NCI-H1436 (cell line): ENCODE results near the gene BCL2L11.

Experiments
- DNase-seq: peaks from one replicate; lab custom pipeline; 2025; lab: John Stamatoyannopoulos, UW

Gene BCL2L11

GRCh38 chr2:111168528-111169239 lies 48.0 kb downstream of the BCL2L11 start:
- DNase-seq: no peak

DNA sequence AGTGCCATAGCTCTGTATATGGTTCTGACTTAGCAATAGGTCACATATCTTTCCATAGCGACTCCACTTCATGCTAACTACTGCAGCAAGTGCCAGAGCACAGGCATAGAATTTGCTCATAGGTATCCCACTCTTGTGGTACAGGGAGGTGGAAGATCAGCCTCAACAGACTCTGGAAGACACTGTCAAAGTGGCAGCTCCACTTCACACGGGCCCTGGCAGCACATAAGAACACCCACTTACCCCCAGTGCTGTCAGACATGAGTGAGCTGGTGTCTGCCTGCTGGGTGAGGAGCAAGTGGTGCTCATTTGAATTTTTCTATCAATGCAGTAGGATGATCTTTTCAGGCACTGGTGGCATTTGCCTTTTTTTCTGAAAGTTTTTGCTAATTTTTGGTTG lies 48.6 kb downstream of the BCL2L11 start:
- DNase-seq: no peak

GRCh38 chr2:111169924-111170323 lies 49.2 kb downstream of the BCL2L11 start:
- DNase-seq: no peak

DNA sequence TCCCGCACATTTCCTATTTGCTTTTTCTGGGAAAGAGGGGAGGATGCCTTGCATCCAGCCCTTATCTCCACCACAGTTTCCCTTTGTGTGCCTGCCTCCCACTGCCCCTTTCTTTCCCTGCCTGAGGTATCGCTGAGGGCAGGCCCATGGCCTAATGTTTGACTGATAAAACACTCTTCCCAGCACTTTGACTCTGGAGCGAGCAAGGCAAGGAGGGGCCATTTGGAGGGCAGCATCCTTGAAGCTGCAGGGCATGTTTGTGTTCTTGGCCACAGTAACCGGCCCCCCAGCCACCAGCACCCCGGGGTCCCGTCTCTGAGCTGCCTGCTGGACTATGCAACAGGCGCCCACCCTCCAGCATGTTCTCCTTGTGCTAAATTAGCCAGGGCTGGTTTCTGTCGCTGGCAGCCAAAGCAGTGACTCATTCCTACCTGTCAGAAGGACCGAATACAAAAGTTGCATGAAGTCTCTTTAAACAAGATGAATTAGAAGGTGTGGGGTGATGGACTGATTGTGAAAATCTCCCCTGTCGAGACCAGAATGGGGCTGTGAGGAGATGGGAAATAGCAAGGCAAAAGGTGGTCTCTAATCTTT lies 50.7 kb downstream of the BCL2L11 start:
- DNase-seq: no peak

- DNase-seq: no peak
Observed at GRCh38 chr2:111172666-111173065, 52.0 kb downstream of the BCL2L11 start.

DNA sequence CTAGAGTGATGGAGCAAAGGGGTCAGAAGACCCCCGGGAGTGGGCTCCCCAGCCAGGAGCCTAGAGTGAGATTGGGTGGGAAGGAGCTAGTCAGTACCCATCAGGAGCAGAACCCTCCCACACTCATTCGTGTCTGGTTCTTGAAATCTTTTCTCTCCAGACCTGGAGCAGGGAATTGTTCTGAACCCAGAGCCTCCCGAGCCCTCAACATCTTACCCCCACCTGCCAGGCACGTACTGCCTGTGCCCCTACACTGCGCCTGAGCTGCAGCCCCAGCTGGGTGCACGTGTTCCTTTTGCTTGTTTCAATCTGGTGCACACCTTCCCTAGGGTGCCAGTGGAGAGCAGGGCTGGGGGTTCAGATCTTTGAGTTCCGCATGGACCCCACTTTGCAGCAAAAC lies 52.6 kb downstream of the BCL2L11 start:
- no peak for DNase-seq

- DNase-seq: no peak
Observed at GRCh38 chr2:111173856-111174255, 53.1 kb downstream of the BCL2L11 start.

DNA sequence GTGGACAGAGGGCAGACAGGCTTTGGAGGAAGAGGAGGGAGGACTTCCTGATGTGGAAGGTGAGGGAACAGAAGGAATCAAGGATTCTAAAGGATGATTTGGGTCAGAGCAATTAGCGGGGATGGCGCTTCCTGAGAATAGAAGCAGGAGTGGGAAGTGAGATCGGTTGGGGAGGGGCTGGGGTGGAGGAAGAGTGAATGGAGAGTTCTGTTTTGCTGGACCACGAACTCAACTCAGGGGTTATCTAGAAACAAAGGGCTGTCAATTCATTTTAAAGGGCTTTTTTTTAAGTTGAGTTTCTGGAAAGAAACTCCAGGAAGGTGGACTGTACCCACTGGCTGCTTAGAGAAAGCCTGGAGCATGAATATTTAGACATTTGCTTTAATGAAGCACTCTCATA lies 54.9 kb downstream of the BCL2L11 start:
- DNase-seq: no peak

DNA sequence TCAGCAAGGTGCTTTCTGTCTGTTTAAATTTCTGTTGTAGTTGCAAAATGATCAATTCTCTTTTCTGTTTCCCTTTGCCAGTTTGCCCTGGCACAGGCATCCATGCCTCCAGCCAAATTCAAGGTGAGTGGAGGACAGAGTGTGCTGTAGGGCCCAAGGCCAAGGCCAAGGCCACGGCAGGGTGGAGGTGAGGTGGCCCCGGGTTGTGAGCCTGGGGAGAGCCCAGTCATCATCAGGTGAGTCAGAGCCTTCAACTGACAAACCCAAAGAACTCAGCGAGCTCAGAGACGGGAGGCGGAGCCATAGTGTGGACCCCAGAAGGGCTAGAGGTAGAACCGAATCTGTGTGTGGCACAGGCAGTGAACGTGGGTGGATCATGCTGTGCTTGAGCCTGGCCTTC lies 55.7 kb downstream of the BCL2L11 start:
- DNase-seq: no peak

GRCh38 chr2:111176867-111177266 lies 56.2 kb downstream of the BCL2L11 start:
- no peak for DNase-seq

- DNase-seq: no peak
Observed at GRCh38 chr2:111178296-111178695, 57.6 kb downstream of the BCL2L11 start.

DNA sequence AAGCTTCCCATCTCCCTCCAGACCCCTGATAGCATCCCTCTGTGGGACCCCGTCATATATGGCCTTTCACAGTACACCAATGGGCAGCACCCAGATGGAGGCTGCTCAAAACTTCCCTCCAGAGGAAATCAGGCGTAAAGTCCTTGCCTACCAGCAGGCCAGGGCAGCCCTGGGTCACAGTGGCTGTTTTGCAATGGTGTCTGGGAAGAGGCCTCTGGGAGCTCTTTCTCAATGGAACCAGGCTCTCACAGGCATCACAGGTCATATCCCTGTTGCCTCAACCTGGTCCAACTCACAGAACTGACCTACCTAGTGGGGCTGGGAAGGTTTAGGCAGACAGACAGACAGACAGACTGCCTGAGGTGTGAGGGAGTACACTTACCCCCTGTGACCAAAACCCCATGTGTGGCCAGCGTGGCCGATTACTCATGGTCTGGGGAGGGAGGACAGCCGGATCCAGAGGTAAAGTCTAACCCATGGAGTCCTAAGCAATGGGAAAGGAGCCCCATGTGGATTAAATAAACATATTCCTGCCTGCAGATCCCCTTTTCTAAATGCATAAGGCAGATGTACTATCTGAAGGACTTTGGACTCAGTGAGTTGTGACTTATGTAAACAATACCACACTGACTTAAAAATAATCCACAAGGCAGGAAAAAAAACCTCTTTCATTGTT lies 58.2 kb downstream of the BCL2L11 start:
- no peak for DNase-seq

DNA sequence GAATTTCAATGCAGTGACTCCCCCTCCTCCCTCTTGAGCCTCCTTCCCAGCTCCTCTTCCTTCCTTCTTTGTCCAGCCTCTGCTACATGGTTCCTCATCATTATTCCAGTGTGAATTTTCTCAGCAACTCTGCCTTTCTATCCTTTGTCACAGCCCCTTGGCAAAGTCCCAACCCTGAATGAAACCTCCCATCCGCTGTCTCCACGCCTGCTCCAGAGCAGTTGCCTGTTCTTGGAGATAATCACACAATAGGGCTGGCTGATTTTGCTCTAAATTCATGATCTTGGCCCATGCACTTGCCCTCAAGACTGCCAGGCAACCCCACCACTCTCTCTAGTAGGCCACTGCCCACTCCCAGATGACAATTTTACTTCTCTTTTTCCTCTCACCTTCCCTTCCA lies 61.4 kb downstream of the BCL2L11 start:
- DNase-seq: no peak

DNA sequence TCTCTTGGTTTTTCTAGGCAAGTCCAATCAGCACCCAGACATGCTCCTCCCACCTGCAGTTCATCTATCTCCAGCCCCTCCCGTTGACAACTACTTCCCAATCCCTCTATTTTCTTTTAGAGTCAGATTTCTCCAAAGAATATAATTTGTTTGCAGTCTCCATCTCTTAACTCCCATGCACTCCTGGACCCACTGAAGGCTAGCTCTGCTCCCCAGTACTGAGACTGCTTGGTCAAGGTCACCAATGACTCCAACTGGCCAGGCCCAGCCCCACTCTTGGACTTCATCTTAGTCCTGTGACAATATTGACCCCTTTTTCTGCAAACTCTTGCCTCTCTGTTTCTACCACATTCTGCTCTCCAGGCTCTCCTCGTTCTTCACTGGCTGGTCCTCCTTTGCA lies 62.0 kb downstream of the BCL2L11 start:
- DNase-seq: no peak

DNA sequence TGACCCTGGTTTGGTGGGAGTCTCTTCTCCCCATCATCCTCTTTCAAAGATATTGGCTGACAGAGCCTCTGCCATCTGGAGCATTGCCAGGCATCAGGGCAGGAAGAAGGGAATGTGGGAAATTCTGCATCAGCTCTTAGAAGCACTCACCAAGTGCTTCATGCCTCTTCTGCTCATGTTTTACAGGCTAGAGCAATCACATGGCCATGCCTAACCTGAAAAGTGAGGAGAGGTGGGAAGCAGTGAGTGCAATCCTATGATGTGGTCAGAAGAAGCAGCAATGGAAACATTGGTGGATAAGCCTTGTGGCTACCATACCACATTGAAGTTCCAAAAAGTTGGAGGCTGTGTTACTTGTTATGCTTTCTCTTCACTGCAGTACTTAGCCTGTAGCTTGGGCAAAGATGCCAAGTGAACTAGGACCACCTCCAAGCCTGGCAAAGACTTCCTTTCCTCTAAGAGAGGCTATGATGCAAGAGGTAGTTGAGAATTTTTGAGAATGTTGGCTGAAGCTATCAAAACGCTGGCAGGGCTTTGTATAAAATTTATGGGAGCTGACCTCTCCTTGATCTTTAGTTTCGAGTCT lies 64.1 kb downstream of the BCL2L11 start:
- no peak for DNase-seq

GRCh38 chr2:111185361-111186022 lies 64.8 kb downstream of the BCL2L11 start:
- peak; percentile 45 for DNase-seq

DNA sequence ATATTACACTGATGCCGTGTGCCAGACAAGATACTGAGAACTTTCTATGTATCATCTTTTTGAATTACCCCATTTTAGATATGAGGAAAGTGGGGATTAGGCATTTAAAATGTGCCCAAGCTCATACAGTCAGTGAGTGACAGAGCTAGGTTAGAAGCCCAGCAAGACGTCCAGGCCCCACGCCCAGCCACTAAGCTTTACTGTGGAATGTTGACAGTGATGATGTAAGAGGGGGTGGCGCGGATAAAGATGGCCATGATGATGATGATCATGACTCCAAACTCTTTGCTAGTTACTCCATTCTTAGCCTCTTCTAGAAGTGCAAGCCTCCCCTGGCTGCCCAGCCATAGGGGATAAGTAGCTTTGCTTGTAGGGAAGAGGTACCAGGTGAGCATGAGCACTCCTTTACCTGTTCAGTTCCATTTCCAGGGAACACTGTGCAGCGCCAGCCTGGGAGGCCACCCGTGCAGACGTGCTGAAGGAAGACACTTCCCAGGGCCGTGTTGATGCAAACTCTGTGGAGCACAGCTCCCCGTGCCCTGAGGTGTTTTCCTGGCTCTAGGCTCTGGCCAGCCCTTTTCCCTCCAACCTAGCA lies 65.5 kb downstream of the BCL2L11 start:
- no peak for DNase-seq

DNA sequence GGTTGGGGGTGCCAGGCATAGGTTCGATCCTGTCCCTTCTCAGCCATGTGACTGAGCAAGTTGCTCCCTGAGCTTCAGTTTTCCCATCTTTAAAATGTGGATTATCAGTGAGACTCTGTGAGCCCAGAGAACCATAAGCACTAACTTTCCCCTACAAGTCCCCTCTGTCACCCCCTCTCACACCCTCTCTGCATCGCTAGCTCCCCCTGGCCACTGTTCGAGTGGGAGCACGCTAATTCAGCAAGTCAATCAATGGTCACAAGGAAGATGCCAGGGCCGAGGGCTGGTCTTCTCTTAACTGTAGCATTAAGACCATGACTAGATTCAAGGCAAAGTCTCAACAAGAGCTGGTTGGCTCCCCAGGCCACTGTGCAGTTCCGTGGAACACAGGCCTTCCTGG lies 66.2 kb downstream of the BCL2L11 start:
- DNase-seq: no peak

- DNase-seq: no peak
Observed at GRCh38 chr2:111188681-111189080, 68.0 kb downstream of the BCL2L11 start.

DNA sequence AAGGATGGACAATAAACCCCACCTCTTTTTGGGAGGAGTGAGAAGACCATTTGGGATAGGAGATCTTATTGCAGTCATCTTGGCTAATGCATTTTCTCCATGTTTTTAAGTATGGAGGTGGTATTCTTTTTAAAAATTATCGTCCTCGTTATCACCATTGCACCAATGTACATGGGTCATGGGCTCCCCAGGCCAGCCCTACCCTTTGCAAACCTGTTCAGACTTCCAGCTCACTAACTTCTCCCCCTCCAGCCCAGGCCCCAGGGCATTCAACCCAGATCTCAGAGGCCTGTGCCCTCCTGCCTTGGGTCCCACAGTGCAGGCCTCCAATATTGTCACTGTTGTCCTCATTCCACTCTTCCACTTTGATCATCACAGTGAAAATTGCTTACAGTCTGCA lies 68.4 kb downstream of the BCL2L11 start:
- DNase-seq: no peak

DNA sequence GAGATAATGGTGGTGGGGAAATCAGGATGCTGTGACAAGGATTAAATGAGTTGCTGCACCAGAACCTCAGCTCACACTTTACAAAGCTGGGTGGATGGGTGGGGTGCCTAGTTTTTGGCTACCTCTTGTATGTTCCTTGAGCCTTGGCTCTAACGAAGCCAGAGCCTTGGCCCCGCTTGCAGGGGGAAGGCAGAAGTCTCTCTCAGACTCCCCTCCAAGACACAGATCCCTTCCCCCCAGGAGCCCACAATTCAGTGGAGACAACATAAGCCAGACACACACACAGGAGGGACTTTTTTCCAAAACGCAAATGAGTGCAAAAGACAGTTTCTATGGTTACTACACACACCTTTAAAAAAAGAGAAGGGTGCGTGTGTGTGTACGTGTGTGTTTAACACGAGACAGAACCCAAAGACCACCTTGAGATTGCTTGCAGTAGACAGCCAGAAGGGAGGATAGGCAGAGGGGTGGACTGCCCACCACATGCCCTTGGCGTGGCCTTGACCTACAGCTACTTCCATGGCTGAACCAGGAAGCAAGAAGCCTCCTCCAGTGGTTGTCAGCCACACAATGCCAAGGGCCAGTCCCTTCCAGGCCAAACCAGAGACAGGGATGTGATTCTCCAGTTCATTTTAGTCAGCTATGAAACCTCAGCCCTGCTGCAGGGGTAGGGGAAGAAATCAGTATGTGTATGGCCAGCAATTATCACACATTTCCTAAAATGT lies 70.3 kb downstream of the BCL2L11 start:
- no peak for DNase-seq

GRCh38 chr2:111191877-111192276 lies 71.2 kb downstream of the BCL2L11 start:
- no peak for DNase-seq
